Measurements from ENCODE around the gene TAF3. TPM values are rescaled to one million over a fixed set of nuclear protein-coding genes. Genes with fewer than 3 reads are reported as not detected.

TAF3 gene
- total RNA-seq, 1 donor from 2014 or later, result 6.2 TPM

DNA sequence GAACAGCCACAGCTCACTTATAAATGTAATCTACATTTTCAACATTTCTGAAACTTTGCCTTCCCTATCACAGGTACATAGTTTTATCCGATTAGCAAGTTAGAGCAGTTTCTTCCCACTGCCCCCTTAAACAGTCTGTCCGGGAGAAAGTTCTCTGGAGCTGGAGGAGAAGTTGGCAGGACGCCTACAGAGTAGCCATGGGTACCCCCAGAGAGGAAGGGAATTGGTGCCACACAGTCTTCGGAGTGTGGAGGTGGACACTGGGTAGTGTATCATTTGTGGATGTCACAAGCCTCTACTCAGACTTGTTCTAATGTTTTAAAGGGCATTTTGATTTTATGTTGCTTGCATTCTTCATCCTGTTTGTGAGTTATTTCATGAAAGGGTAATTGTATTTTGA lies 39.0 kb downstream of the TAF3 start:
- H3K4me3 Mint-ChIP-seq (ENCODE audit: unreplicated experiment), result no peak overlapping the region
- H3K27me3 Mint-ChIP-seq (ENCODE audit: low read depth), result no peaks in the 10 kb centered on the region
- DNase-seq (ENCODE audit: low spot score), result no peak
- no peak overlapping the region for H3K27ac Mint-ChIP-seq (ENCODE audit: unreplicated experiment)
- peaks cover 14% of the 10 kb centered on the region for H3K9me3 Mint-ChIP-seq (ENCODE audit: low read depth)
- H3K36me3 Mint-ChIP-seq (ENCODE audit: low read depth), result peaks cover 9% of the 10 kb centered on the region
- TF ChIP-seq, protein P1, sequence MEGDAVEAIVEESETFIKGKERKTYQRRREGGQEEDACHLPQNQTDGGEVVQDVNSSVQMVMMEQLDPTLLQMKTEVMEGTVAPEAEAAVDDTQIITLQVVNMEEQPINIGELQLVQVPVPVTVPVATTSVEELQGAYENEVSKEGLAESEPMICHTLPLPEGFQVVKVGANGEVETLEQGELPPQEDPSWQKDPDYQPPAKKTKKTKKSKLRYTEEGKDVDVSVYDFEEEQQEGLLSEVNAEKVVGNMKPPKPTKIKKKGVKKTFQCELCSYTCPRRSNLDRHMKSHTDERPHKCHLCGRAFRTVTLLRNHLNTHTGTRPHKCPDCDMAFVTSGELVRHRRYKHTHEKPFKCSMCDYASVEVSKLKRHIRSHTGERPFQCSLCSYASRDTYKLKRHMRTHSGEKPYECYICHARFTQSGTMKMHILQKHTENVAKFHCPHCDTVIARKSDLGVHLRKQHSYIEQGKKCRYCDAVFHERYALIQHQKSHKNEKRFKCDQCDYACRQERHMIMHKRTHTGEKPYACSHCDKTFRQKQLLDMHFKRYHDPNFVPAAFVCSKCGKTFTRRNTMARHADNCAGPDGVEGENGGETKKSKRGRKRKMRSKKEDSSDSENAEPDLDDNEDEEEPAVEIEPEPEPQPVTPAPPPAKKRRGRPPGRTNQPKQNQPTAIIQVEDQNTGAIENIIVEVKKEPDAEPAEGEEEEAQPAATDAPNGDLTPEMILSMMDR (IDR thresholded peaks at IDR 0.05), result no peak
- peaks cover 19% of the 10 kb centered on the region for H3K4me1 Mint-ChIP-seq (ENCODE audit: low read depth)

DNA sequence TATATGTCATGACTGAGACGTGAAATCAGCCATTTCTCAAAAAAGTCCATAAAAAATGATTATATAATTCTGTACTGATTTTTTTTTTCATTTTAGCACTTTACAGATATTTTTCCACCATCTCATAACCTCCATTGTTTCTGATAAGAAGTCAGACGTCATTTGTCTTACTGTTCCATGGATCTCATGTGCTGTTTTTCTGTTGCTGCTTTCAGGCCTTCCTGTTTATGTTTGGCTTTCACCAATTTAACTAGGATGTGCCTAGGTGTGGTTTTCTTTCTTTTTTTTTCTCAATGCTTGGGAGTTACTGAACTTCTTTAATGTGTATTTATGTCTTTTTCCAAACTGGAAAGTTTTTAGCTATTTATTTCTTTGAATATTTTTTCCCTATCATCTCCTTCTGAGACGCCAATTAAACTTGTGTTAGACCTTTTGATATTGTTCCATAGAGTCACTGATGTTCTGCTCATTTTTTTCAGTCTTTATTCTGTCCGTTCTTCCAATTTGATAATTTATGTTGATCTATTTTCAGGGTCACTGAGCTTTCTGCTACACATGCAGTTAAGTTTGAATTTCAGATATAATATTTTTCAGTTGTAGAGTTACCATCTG lies 43.3 kb downstream of the TAF3 start:
- Mint-ChIP-seq H3K4me3 (ENCODE audit: unreplicated experiment) (no peak overlapping the region), H3K36me3 (ENCODE audit: low read depth) (peaks cover 15% of the 10 kb centered on the region), H3K27ac (ENCODE audit: unreplicated experiment) (no peak overlapping the region), H3K27me3 (ENCODE audit: low read depth) (no peaks in the 10 kb centered on the region), H3K9me3 (ENCODE audit: low read depth) (peaks cover 25% of the 10 kb centered on the region), H3K4me1 (ENCODE audit: low read depth) (peaks cover 12% of the 10 kb centered on the region)
- TF ChIP-seq, protein P1 (IDR thresholded peaks at IDR 0.05), result no peak
- DNase-seq (ENCODE audit: low spot score), result no peak

DNA sequence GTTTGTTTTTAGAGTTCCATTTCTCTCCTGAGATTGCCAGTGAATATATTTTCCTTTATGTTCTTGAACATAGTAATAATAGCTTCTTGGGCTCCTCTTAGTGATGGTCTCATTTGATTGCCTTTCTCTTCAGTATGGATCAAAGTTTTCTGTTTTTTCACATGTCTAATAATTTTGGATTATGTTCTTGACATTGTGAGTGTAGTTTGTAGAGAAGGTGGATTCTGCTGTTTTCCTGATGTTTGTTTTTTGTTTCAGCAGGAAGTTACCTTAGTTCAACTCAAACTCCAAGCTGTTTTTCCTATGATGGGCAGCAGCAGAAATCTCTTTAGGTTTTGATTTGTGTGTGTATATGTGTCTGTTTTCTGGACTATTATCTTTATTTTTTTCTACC lies 43.8 kb downstream of the TAF3 start:
- Mint-ChIP-seq H3K27ac (ENCODE audit: unreplicated experiment) (no peak overlapping the region), H3K4me3 (ENCODE audit: unreplicated experiment) (no peak overlapping the region), H3K27me3 (ENCODE audit: low read depth) (no peaks in the 10 kb centered on the region), H3K4me1 (ENCODE audit: low read depth) (peaks cover 7% of the 10 kb centered on the region), H3K9me3 (ENCODE audit: low read depth) (peaks cover 25% of the 10 kb centered on the region), H3K36me3 (ENCODE audit: low read depth) (peaks cover 15% of the 10 kb centered on the region)
- no peak for DNase-seq (ENCODE audit: low spot score)
- TF ChIP-seq, protein P1 (IDR thresholded peaks at IDR 0.05), result no peak

DNA sequence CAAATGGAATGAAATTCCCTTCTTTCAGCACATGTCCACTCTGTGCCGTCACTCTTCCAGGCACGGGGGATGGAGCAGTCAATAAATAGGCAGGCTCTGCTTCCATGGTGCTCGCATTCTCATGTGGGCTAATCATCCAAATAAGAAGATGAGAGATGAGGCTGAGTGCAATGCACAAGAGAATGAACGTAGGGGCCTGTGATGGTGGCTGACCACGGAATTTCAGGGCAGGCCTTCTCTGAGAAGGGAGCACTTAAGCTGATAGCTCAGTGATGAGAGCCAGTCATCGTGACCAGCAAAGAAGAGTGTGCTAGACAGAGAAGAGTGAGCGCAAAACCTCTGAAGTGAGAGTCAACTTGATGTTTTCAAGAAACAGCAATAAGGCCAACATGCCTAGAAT lies 47.9 kb downstream of the TAF3 start:
- no peak overlapping the region for H3K4me3 Mint-ChIP-seq (ENCODE audit: unreplicated experiment)
- TF ChIP-seq, protein P1 (IDR thresholded peaks at IDR 0.05), result no peak
- DNase-seq (ENCODE audit: low spot score), result no peak
- no peak overlapping the region for H3K27ac Mint-ChIP-seq (ENCODE audit: unreplicated experiment)
- H3K9me3 Mint-ChIP-seq (ENCODE audit: low read depth), result peaks cover 20% of the 10 kb centered on the region
- no peaks in the 10 kb centered on the region for H3K27me3 Mint-ChIP-seq (ENCODE audit: low read depth)
- H3K36me3 Mint-ChIP-seq (ENCODE audit: low read depth), result peaks cover 13% of the 10 kb centered on the region
- no peaks in the 10 kb centered on the region for H3K4me1 Mint-ChIP-seq (ENCODE audit: low read depth)

DNA sequence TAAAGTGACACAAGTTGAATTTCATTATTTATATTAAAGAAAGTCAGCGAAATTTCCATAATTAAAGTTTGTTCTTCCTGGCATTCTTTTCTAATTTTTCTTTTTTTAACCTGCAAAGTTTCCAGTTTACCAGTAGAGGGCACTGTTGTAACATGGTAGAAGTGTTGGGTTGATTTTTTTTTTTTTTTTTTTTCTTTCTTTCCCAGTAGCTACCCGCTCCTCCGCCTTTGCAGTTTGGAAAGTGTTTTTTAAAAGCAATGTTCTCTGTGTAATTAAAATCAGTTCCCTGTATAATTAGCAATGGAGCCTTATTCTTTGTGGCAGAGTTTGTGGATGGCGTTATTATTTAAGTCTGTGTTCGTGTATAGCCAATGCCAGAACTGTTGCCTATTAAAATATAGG lies 53.7 kb downstream of the TAF3 start:
- TF ChIP-seq, protein P1 (IDR thresholded peaks at IDR 0.05), result peak; percentile 95
- no peaks in the 10 kb centered on the region for H3K27me3 Mint-ChIP-seq (ENCODE audit: low read depth)
- no peaks in the 10 kb centered on the region for H3K36me3 Mint-ChIP-seq (ENCODE audit: low read depth)
- no peak for DNase-seq (ENCODE audit: low spot score)
- H3K27ac Mint-ChIP-seq (ENCODE audit: unreplicated experiment), result no peak overlapping the region
- peak overlapping the region; percentile 77 for H3K4me3 Mint-ChIP-seq (ENCODE audit: unreplicated experiment)
- H3K9me3 Mint-ChIP-seq (ENCODE audit: low read depth), result no peaks in the 10 kb centered on the region
- H3K4me1 Mint-ChIP-seq (ENCODE audit: low read depth), result peaks cover 3% of the 10 kb centered on the region

Measured in chondrocyte (in vitro differentiated cells).